H7 (cell line): ENCODE data around the gene POLDIP3. TPM values are rescaled to one million over a fixed set of nuclear protein-coding genes. Genes with fewer than 3 reads are reported as not detected.

ENCODE experiments used
- DNase-seq: peaks from one replicate; pipeline ENCODE4 v3.0.0; 2012
- H3K27me3 ChIP-seq: 2 replicates; pipeline ENCODE4 v1.6.0; 2011; ENCODE audit warnings: mild to moderate bottlenecking, low read length; ENCODE audit not compliant: control insufficient read depth, insufficient read depth
- H3K36me3 ChIP-seq: replicated peaks from 2 replicates; pipeline ENCODE4 v1.5.1; 2011; ENCODE audit warnings: low read length; ENCODE audit not compliant: control insufficient read depth, insufficient read depth
- H3K4me3 ChIP-seq: 2 replicates; pipeline ENCODE4 v1.5.1; 2011; ENCODE audit warnings: low read depth, mild to moderate bottlenecking, control low read depth, low read length, moderate library complexity; ENCODE audit not compliant: insufficient read depth
- total RNA-seq: library from RNA; depleted of rRNA; stranded (reverse); fragments of >200 nt; shearing (Covaris generic); gene quantifications from 2 replicates; pipeline ENCODE4 v1.2.3, GENCODE V29; 2014; rRNA removed

The POLDIP3 gene
- 43.2 and 47.9 TPM in 2 replicates for total RNA-seq

GRCh38 chr22:42614312-42615091, at the start of gene POLDIP3:
Gene POLDIP3, minus strand, starts transcription at chr22:42614883. Its CDS starts 26 bp downstream, at chr22:42614857.
- H3K27me3 ChIP-seq: no peaks in the 10 kb centered on the region
- H3K4me3 ChIP-seq: peak within 1 kb of the TSS; percentile 89
- DNase-seq: peak; percentile 97
- H3K36me3 ChIP-seq: no peaks in the 10 kb centered on the region; the same call in 1 of the 2 replicates

GRCh38 chr22:42661985-42662831, 47.5 kb upstream of the POLDIP3 start:
- peak overlapping the region; percentile 49 for H3K4me3 ChIP-seq
- peak; percentile 98 for DNase-seq

GRCh38 chr22:42656578-42656977, 41.9 kb upstream of the POLDIP3 start:
- DNase-seq: no peak
- H3K36me3 ChIP-seq: no peaks in the 10 kb centered on the region
- no peaks in the 10 kb centered on the region for H3K27me3 ChIP-seq
- H3K4me3 ChIP-seq: no peak overlapping the region

More at GRCh38 chr22:42661985-42662831, 47.5 kb upstream of the POLDIP3 start:
- H3K36me3 ChIP-seq: no peaks in the 10 kb centered on the region
- H3K27me3 ChIP-seq: peaks cover 12% of the 10 kb centered on the region

- DNase-seq: peak; percentile 28
- Histone ChIP-seq H3K36me3 (no peaks in the 10 kb centered on the region), H3K27me3 (no peaks in the 10 kb centered on the region)
These were observed 41.0 kb upstream of the POLDIP3 start for GRCh38 chr22:42655693-42656092.

GRCh38 chr22:42654436-42655073, 39.9 kb upstream of the POLDIP3 start:
- Histone ChIP-seq H3K27me3 (no peaks in the 10 kb centered on the region), H3K4me3 (no peak overlapping the region), H3K36me3 (no peaks in the 10 kb centered on the region)
- no peak for DNase-seq

More at GRCh38 chr22:42655693-42656092, 41.0 kb upstream of the POLDIP3 start:
- H3K4me3 ChIP-seq: no peak overlapping the region

- no peak overlapping the region for H3K4me3 ChIP-seq
- H3K27me3 ChIP-seq: no peaks in the 10 kb centered on the region
- no peak for DNase-seq
- no peaks in the 10 kb centered on the region for H3K36me3 ChIP-seq
These were observed 39.3 kb upstream of the POLDIP3 start for GRCh38 chr22:42653999-42654398.

GRCh38 chr22:42651134-42651533, 36.5 kb upstream of the POLDIP3 start:
- Histone ChIP-seq H3K27me3 (no peaks in the 10 kb centered on the region), H3K4me3 (no peak overlapping the region), H3K36me3 (no peaks in the 10 kb centered on the region)
- DNase-seq: peak; percentile 50

GRCh38 chr22:42649246-42650099, 34.8 kb upstream of the POLDIP3 start, which contains the start of gene CYB5R3:
Gene CYB5R3, minus strand, starts transcription at chr22:42649392. Its CDS starts 77 bp downstream, at chr22:42649315.
- Histone ChIP-seq H3K4me3 (peak within 1 kb of the TSS; percentile 79), H3K27me3 (no peaks in the 10 kb centered on the region), H3K36me3 (no peaks in the 10 kb centered on the region)
- peak; percentile 100 for DNase-seq

GRCh38 chr22:42648368-42649245, 33.9 kb upstream of the POLDIP3 start:
- Histone ChIP-seq H3K4me3 (peak overlapping the region; percentile 79), H3K36me3 (no peaks in the 10 kb centered on the region), H3K27me3 (no peaks in the 10 kb centered on the region)
- DNase-seq: no peak

GRCh38 chr22:42648017-42648367, 33.3 kb upstream of the POLDIP3 start:
- no peak overlapping the region; the same call in 1 of the 2 replicates for H3K4me3 ChIP-seq
- DNase-seq: no peak
- H3K36me3 ChIP-seq: no peaks in the 10 kb centered on the region
- no peaks in the 10 kb centered on the region for H3K27me3 ChIP-seq

GRCh38 chr22:42646569-42647525, 32.2 kb upstream of the POLDIP3 start:
- no peaks in the 10 kb centered on the region for H3K27me3 ChIP-seq
- peak; percentile 50 for DNase-seq
- no peak overlapping the region for H3K4me3 ChIP-seq
- H3K36me3 ChIP-seq: no peaks in the 10 kb centered on the region

- H3K36me3 ChIP-seq: no peaks in the 10 kb centered on the region
- H3K4me3 ChIP-seq: no peak overlapping the region
- H3K27me3 ChIP-seq: no peaks in the 10 kb centered on the region
- DNase-seq: peak; percentile 52
These were observed 31.4 kb upstream of the POLDIP3 start for GRCh38 chr22:42645938-42646568.
